ENCODE data around the gene FAM83D. TPM values are rescaled to one million over a fixed set of nuclear protein-coding genes. Genes with fewer than 3 reads are reported as not detected.

Gene FAM83D
- total and polyA plus RNA-seq, 2 of the 8 experiments (the other 6 are each of a cell fraction or from before 2014, with no cell fraction given) = 60.9 to 62.6 TPM

- Histone ChIP-seq H3K4me1 (replicated peaks in 1 of 4; ENCODE audit: control insufficient read depth in 3 of 4, insufficient read depth in 4 of 4, low read length in 3 of 4) (no peaks in the 10 kb centered on the region), H4K8ac (ENCODE audit: extremely low read depth, insufficient read depth, low read length) (no peak overlapping the region), H3K36me3 (ENCODE audit: control insufficient read depth in 2 of 4, insufficient read depth in 4 of 4, low read length in 3 of 4) (peaks cover 13 to 41% (median 24%) of the 10 kb centered on the region in 4 experiments; a peak in 7 of 8 replicates), H2BK120ac (replicated peaks; ENCODE audit: low read depth, low read length) (no peak overlapping the region), H3K23ac (ENCODE audit: insufficient read length) (no peak overlapping the region), H3K79me2 (ENCODE audit: control insufficient read depth in 1 of 2, insufficient read depth in 2 of 2, low read length in 2 of 2) (peaks cover 0 to 31% of the 10 kb centered on the region in 2 experiments; a peak in 3 of 4 replicates), H3K4ac (replicated peaks; ENCODE audit: insufficient read length, low read depth, low read length) (no peak overlapping the region), H3K27ac (ENCODE audit: low read depth, low read length) (no peak overlapping the region), H2BK12ac (ENCODE audit: low read depth, low read length) (no peak overlapping the region), H3K4me3 (ENCODE audit: extremely low read depth in 1 of 4, insufficient read depth in 2 of 4, low read depth in 3 of 4, low read length in 4 of 4) (no peak overlapping the region), H2AK5ac (ENCODE audit: low read depth, low read length) (no peak overlapping the region), H3K4me2 (ENCODE audit: insufficient read depth in 1 of 2, low read depth in 2 of 2, low read length in 2 of 2) (no peak overlapping the region), H3K9me3 (ENCODE audit: insufficient read depth in 2 of 2, low read depth in 1 of 2, low read length in 1 of 2) (no peaks in the 10 kb centered on the region), H3K9ac (replicated peaks in 1 of 4; ENCODE audit: extremely low read depth in 1 of 4, low read depth in 3 of 4, low read length in 3 of 4) (no peak overlapping the region), H3K18ac (ENCODE audit: extremely low read depth, low read length) (no peak overlapping the region), H4K5ac (ENCODE audit: insufficient read length, low read depth, low read length) (no peak overlapping the region), H3K56ac (replicated peaks; ENCODE audit: insufficient read length, low read depth, low read length) (no peak overlapping the region), H3K27me3 (replicated peaks in 1 of 4; ENCODE audit: control insufficient read depth in 3 of 4, extremely low read depth in 1 of 4, insufficient read depth in 3 of 4, low read length in 3 of 4) (no peaks in the 10 kb centered on the region), H3K14ac (ENCODE audit: insufficient read length) (no peak overlapping the region), H3K79me1 (ENCODE audit: low read depth, low read length) (no peaks in the 10 kb centered on the region; the same call in 1 of the 2 replicates), H2BK15ac (ENCODE audit: low read length) (no peak overlapping the region), H2BK20ac (ENCODE audit: low read length) (no peak overlapping the region), H2AFZ (ENCODE audit: low read length) (no peak overlapping the region), H2BK5ac (ENCODE audit: low read depth, low read length) (no peak overlapping the region), H4K91ac (replicated peaks; ENCODE audit: insufficient read length, low read length) (no peak overlapping the region), H3K23me2 (ENCODE audit: low read depth, low read length) (peaks cover 2% of the 10 kb centered on the region; the same call in 1 of the 2 replicates), H4K20me1 (replicated peaks in 1 of 2; ENCODE audit: control insufficient read depth in 1 of 2, insufficient read depth in 2 of 2, low read length in 2 of 2) (peaks cover 0 to 9% of the 10 kb centered on the region in 2 experiments)
- no peak for FAIRE-seq
- no peak for DNase-seq (ENCODE audit: low read depth in 1 of 2, low spot score in 2 of 2)
- ChIA-PET POLR2A (ENCODE audit: partially characterized antibody) (no interaction called here), CTCF (ENCODE audit: partially characterized antibody) (no interaction called here)
- TF ChIP-seq CHD1 (IDR thresholded peaks at IDR 0.05; ENCODE audit: low read depth, low read length) (no peak), NRF1 (IDR thresholded peaks at IDR 0.05; ENCODE audit: low read depth, low read length) (no peak)
- 93% methylated on average over 1 of the region's 1 CpG; no CpG with 5 or more reads in 1 of the 2 experiments for WGBS, 2 experiments (ENCODE audit: extremely low coverage in 1 of 2, insufficient coverage in 1 of 2, insufficient read length in 1 of 2, insufficient replicate concordance in 2 of 2, low coverage in 1 of 2, low lambda C conversion rate in 2 of 2, missing lambda C conversion rate in 1 of 2)
Observed at GRCh38 chr20:38970302-38970701, 44.1 kb downstream of the FAM83D start.
